ENCODE data around the gene CTDSP2. TPM values are rescaled to one million over a fixed set of nuclear protein-coding genes. Genes with fewer than 3 reads are reported as not detected.
"Not testable (repeated sequence)": the region's sequence is repeated elsewhere in the genome, so short reads cannot be mapped to it uniquely, and the experiment has no call there.

The CTDSP2 gene
- polyA plus RNA-seq, 3 donors: 258 to 263 (median 262) TPM

DNA sequence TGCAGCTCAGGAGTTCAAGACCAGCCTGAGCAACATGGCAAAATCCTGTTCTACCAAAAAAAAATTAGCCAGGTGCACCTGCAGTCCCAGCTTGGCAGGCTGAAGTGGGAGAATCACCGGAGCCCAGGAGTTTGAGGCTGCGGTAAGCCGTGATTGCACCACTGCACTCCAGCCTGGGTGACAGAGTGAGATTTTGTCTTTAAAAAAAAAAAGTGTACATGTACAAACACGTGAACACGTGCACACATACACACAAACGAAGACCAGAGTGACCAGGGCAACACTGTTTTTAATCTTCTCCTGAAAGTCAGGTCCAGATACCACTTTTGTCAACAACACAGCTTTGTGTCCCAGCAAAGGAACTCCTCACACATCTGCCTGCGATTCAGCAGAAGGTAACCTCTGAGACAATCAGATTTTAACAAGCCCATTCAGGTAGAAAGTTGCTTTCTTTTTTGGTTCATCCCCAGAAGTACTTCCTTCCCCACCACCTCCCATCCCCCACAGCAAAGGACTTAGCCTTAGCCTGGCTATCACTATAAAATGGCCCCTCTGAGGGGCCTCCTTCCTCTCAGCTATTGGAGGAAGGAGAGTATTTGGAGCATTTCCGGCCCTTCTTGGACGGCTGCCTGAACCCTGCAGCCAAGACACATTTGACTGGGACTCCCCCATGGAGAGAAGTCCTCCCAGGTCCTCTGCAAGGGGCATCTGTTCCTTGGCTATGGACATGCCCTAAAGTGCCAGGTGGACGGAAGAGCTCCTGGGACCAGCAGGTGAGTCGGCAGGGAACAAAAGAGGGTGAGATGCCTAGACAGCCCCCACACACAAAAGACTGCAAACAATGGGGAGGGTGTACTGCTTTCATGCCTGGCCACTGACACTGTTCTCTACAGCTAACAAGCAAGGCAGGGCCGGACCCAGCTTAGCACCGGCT, 9.8 kb downstream of the CTDSP2 start:
- peak in 1 of 3 donors; percentile 84 for DNase-seq (ENCODE audit: low read depth in 3 of 3, low spot score in 2 of 3)

- no peak for DNase-seq (ENCODE audit: low read depth in 3 of 3, low spot score in 2 of 3)
Measured at GRCh38 chr12:57835366-57836288, 10.9 kb downstream of the CTDSP2 start.

GRCh38 chr12:57834086-57834876, 12.2 kb downstream of the CTDSP2 start:
- no peak for DNase-seq (ENCODE audit: low read depth in 3 of 3, low spot score in 2 of 3)

DNA sequence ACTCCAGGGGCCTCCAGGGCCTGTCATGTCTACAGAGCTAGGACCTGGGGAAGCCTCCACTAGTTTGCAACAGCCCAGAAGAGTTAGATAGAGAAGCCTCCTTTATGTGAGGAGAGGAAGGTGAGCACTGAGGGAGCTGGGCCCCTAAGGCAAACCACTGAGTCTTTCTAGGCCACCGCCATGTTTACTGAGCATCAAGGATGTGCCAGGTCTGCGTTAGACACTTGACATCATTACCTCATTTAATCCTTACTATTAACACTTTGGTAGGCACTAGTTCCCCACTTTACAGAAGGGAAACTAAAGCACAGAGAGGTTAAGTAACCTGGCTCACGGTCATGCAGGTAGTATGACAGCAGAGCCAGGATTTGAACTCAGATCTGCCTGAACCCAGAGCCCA, 12.9 kb downstream of the CTDSP2 start:
- no peak for DNase-seq (ENCODE audit: low read depth in 3 of 3, low spot score in 2 of 3)

GRCh38 chr12:57832966-57833365, 13.6 kb downstream of the CTDSP2 start:
- DNase-seq (ENCODE audit: low read depth in 3 of 3, low spot score in 2 of 3): no peak

GRCh38 chr12:57830393-57830792, 16.1 kb downstream of the CTDSP2 start:
- no peak for DNase-seq (ENCODE audit: low read depth in 3 of 3, low spot score in 2 of 3)

DNA sequence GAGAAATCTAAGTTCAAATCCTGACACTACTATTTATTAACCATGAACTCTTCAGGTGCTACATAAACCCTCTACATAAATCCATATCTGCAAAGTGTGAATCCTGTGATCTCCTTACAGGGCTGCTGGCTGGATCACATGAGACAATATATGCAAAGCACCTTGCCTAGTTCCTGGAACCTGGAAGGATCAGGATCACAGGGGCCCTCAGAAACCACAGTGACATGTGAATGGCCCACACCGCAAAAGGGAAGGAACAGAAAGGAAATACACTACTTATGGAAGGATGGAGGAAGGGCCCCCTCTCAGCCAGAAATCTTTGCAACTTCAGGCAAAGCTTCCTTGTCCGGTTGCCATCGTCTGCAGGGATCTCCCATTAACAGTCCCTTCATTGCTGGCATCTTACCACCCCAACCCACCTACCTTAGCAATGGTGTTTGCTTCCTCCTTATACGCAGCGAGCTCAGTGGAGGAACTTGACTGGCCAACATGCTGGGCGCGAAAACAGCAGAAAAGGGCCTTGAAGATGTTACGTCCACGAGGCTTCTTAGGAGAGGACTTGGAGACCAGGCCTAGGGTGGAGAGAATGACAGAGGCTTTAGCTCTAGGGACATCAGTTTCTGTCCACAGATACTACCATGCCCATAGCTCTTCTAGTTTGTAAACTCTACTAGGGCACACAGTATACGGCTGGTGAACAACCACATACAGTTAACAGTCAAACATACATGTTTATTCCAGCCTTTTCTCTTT, 17.3 kb downstream of the CTDSP2 start:
- DNase-seq (ENCODE audit: low read depth in 3 of 3, low spot score in 2 of 3): no peak

DNA sequence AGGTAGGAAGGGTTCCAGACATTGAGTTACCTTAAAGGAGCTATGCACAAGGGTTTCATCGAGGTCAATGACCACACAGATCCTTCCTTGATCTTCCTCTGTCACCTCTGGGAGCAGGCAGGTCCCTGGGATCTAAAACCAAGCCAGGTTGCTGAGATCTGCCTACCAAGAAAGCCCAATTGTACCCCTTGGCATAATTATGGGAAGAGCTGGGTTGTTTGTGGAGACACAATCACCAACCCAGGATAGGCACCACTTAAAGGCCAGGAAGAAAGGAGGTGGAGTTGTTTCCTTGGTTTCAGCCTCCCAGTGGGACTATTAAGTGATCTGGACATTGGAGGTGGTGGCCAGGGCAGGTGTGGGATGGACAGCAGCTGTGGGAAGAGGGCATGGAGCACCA, 19.6 kb downstream of the CTDSP2 start:
- DNase-seq (ENCODE audit: low read depth in 3 of 3, low spot score in 2 of 3): no peak

DNA sequence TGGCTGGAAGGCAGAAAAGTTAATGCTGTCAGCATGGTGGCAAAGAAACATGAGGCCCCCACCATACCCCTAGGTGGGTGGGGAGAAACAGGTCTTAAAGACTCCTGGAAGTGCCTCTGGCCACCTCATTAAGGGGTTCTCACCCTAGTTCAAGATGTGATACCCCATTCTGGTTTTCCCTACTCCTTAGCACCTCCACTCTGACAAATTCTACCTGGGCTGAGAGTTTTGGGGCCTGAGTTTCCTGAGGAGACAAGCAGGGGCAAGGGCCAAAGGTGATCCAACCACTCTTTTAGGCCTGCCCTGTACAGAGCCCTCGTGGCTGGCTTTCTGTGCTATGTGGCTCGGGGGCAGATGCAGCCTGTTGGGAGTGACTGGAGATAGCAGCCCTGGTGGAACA, 20.1 kb downstream of the CTDSP2 start:
- no peak for DNase-seq (ENCODE audit: low read depth in 3 of 3, low spot score in 2 of 3)

DNA sequence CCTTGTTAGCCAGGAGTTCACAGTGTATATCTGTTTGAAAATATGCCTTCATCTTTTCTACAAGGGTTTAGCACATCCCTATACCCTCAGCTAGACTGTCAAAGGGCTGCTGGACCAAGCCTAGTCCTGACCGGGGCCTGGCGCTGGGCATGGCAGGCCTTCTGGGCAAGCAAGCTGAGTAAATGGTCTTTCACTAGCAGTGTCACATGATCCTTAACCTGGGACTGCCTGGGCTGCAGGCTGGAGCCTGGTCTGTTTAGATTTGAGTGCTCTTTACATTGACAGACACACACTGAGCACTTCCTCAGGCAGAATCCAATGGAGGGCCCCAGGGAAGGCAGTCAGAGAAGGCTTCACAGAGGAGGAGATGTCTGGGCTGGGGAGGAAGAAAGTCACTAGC, 21.1 kb downstream of the CTDSP2 start:
- no peak for DNase-seq (ENCODE audit: low read depth in 3 of 3, low spot score in 2 of 3)

GRCh38 chr12:57823908-57824640, 22.5 kb downstream of the CTDSP2 start:
- no peak for DNase-seq (ENCODE audit: low read depth in 3 of 3, low spot score in 2 of 3)

GRCh38 chr12:57823131-57823907, 23.2 kb downstream of the CTDSP2 start:
- no peak for DNase-seq (ENCODE audit: low read depth in 3 of 3, low spot score in 2 of 3)

- no peak for DNase-seq (ENCODE audit: low read depth in 3 of 3, low spot score in 2 of 3)
Measured at GRCh38 chr12:57822392-57823130, 24.0 kb downstream of the CTDSP2 start.

GRCh38 chr12:57821474-57822214, 24.9 kb downstream of the CTDSP2 start:
- no peak for DNase-seq (ENCODE audit: low read depth in 3 of 3, low spot score in 2 of 3)

DNA sequence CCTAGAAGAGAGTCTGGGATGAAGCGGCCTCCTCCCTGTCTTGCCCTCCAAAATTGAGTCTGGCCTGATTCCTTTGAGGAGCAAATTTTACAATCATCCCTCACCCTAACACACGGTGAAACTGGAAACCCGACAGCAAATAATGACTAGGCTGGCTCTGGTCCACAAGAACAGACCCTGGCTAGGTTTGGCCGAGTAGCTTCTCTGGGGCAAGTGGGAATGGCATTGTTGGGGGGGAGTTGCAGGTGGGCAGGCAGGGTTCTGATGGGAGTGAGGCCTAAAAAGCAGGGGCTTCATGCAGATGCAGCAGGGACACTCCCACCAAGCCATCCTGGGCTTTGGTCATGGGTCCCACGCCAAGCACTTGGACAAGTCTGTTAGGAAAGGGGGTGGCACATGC, 25.5 kb downstream of the CTDSP2 start:
- not testable (repeated sequence) for DNase-seq (ENCODE audit: low read depth in 3 of 3, low spot score in 2 of 3)

GRCh38 chr12:57820119-57820518, 26.4 kb downstream of the CTDSP2 start:
- DNase-seq (ENCODE audit: low read depth in 3 of 3, low spot score in 2 of 3): not testable (repeated sequence)

DNA sequence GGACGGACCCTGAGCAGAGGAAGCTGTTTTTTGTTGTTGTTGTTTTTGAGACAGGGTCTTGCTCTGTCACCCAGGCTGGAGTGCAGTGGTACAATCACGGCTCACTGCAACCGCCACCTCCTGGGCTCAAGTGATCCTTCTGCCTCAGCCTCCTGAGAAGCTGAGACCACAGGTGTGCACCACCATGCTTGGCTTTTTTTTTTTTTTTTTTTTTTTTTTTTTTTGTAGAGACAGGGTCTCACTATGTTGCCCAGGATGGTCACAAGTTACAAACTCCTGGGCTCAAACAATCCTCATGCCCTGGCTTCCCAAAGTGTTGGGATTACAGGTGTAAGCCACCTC, 28.6 kb downstream of the CTDSP2 start:
- not testable (repeated sequence) for DNase-seq (ENCODE audit: low read depth in 3 of 3, low spot score in 2 of 3)

Data from right renal cortex interstitium (tissue), 3 donors.